K562 (cell line): Measurements from ENCODE around the gene SYNE2. TPM values are rescaled to one million over a fixed set of nuclear protein-coding genes. Genes with fewer than 3 reads are reported as not detected.

Experiments
- ATAC-seq: fragments of 200-7000 bp; cut with Tn5 transposase; 3 replicates; pipeline ENCODE4 v1.9.1; 2020; ENCODE audit warnings: moderate library complexity
- BruUV-seq: library from RNA; stranded (reverse); fragments of 400-500 nt; replicated peaks from 2 replicates; lab custom pipeline; 2021; lab: Mats Ljungman, UMichigan
- CTCF ChIA-PET: fragments of 300-600 bp; formaldehyde crosslinking; extraction: SDS; loops from one replicate; lab custom pipeline; 2021; ENCODE audit warnings: low intra/inter-chr PET ratio; lab: Yijun Ruan, JAX
- POLR2A ChIA-PET: fragments of 300-600, 350-650 bp; sonication (Branson Sonifier 250); formaldehyde crosslinking; extraction: SDS; loops from one replicate; lab custom pipeline; 2021; ENCODE audit warnings: antibody characterized with exemption, inconsistent platforms; lab: Yijun Ruan, JAX
- DNase-seq, 4 experiments: peaks; one replicate each; pipeline versions ENCODE4 v3.0.0 to v3.0.0-alpha.2; 2011 to 2018; ENCODE audit warnings: low spot score in 3 of 4, mixed read lengths in 3 of 4; ENCODE audit errors: extremely low read depth in 1 of 4
- FAIRE-seq: peaks from 2 replicates; lab custom pipeline; 2011; peaks lifted over from hg19 to GRCh38; lab: Jason Lieb, UNC
- H2AFZ ChIP-seq: 2 replicates; pipeline ENCODE4 v1.6.0; 2011; ENCODE audit warnings: low read depth, low read length, control low read depth, inconsistent platforms
- H3K27ac ChIP-seq: fragments of 200-600 bp; 3 replicates; pipeline ENCODE4 v1.8.0; 2011; ENCODE audit warnings: low read depth, mild to moderate bottlenecking, control low read depth, inconsistent platforms, low read length, moderate library complexity, mixed read lengths; ENCODE audit errors: extremely low read depth
- H3K27me3 ChIP-seq, 2 experiments: fragments of 300-600 bp in 1 of 2; 2 replicates in 1 of 2; 3 replicates in 1 of 2; pipeline versions ENCODE4 v1.6.0 to v1.8.0; 2011; ENCODE audit warnings: inconsistent platforms in 2 of 2, low read length in 2 of 2, mild to moderate bottlenecking in 1 of 2, mixed read lengths in 1 of 2, moderate library complexity in 1 of 2; ENCODE audit not compliant: control insufficient read depth in 2 of 2, insufficient read depth in 2 of 2
- H3K36me3 ChIP-seq: fragments of 300-600 bp; 3 replicates; pipeline ENCODE4 v1.8.0; 2011; ENCODE audit warnings: mild to moderate bottlenecking, low read length, inconsistent platforms; ENCODE audit not compliant: control insufficient read depth, insufficient read depth
- H3K4me1 ChIP-seq, 2 experiments: fragments of 200-600 bp in 1 of 2; replicated peaks in 1 of 2; 2 replicates in 1 of 2; 3 replicates in 1 of 2; pipeline versions ENCODE4 v1.5.1 to v1.8.0; 2011; ENCODE audit warnings: inconsistent platforms in 2 of 2, low read length in 2 of 2, mild to moderate bottlenecking in 1 of 2, mixed read lengths in 1 of 2, moderate library complexity in 1 of 2; ENCODE audit not compliant: control insufficient read depth in 2 of 2, insufficient read depth in 2 of 2
- H3K4me2 ChIP-seq: 2 replicates; pipeline ENCODE4 v1.6.1; 2011; ENCODE audit warnings: low read length, control low read depth, inconsistent platforms, mixed read lengths; ENCODE audit not compliant: insufficient read depth
- H3K4me3 ChIP-seq: fragments of 200-600 bp; sonication (generic), shearing (Covaris generic); 2 replicates; pipeline ENCODE4 v1.5.1; 2016; ENCODE audit warnings: control low read depth, inconsistent platforms
- H3K79me2 ChIP-seq: fragments of 200-600 bp; 3 replicates; pipeline ENCODE4 v1.8.0; 2011; ENCODE audit warnings: low read length, inconsistent platforms; ENCODE audit not compliant: control insufficient read depth, insufficient read depth
- H3K9ac ChIP-seq, 2 experiments: 2 replicates each; pipeline versions ENCODE4 v1.6.0 to v1.6.1; 2011; ENCODE audit warnings: low read depth in 2 of 2, low read length in 2 of 2, control low read depth in 1 of 2, inconsistent platforms in 1 of 2, mild to moderate bottlenecking in 1 of 2, mixed read lengths in 1 of 2; ENCODE audit not compliant: insufficient read depth in 1 of 2
- H3K9me1 ChIP-seq: one replicate; pipeline ENCODE4 v1.6.0; 2011; ENCODE audit warnings: inconsistent platforms, mild to moderate bottlenecking, low read length, moderate library complexity; ENCODE audit not compliant: control insufficient read depth, insufficient read depth
- H3K9me3 ChIP-seq: replicated peaks from 2 replicates; pipeline ENCODE4 v1.5.1; 2011; ENCODE audit warnings: low read depth, low read length, inconsistent platforms; ENCODE audit not compliant: control insufficient read depth, insufficient read depth
- H4K20me1 ChIP-seq: replicated peaks from 2 replicates; pipeline ENCODE4 v1.6.1; 2011; ENCODE audit warnings: low read length, inconsistent platforms, mixed read lengths; ENCODE audit not compliant: control insufficient read depth, insufficient read depth
- HINFP ChIP-seq: fragments of 450-650 bp; conservative IDR thresholded peaks from 2 replicates; pipeline ENCODE4 v1.6.1; 2016; ENCODE audit warnings: missing genetic modification characterization, low read depth, mild to moderate bottlenecking, control low read depth, missing compliant biosample characterization
- RAD21 ChIP-seq, 2 experiments: fragments of 250-450 bp in 1 of 2; fragments of 450-650 bp in 1 of 2; sonication (Bioruptor Pico) in 1 of 2; formaldehyde crosslinking in 1 of 2; IDR thresholded peaks in 1 of 2; conservative IDR thresholded peaks in 1 of 2; 2 replicates each; pipeline versions ENCODE4 v1.4.0 to v1.8.0; 2020 to 2022; ENCODE audit warnings: mild to moderate bottlenecking in 2 of 2, moderate library complexity in 1 of 2
- REST ChIP-seq, 2 experiments: fragments of 450-650 bp; formaldehyde crosslinking in 1 of 2; IDR thresholded peaks; 2 replicates each; pipeline versions ENCODE4 v1.4.0 to v1.6.1; 2014 to 2020; ENCODE audit warnings: mild to moderate bottlenecking in 2 of 2, borderline replicate concordance in 1 of 2, low read depth in 1 of 2
- SMC3 ChIP-seq: conservative IDR thresholded peaks from 2 replicates; pipeline ENCODE4 v1.6.1; 2011; ENCODE audit warnings: low read depth, low read length, improper control_type of control experiment; ENCODE audit not compliant: insufficient read depth
- ZNF174 ChIP-seq: fragments of 250-450 bp; sonication (Bioruptor Pico); IDR thresholded peaks from 2 replicates; pipeline ENCODE4 v1.4.0; 2020; ENCODE audit warnings: mild to moderate bottlenecking
- ZNF449 ChIP-seq: fragments of 250-450 bp; sonication (Bioruptor Pico); IDR thresholded peaks from 2 replicates; pipeline ENCODE4 v1.8.0; 2022; ENCODE audit warnings: moderate library complexity, mild to moderate bottlenecking, inconsistent platforms
- WGBS: fragments of 100-300 bp; shearing (Covaris generic); methylation state at CpG from one replicate; pipeline ENCODE4 v1.1.6; 2016; ENCODE audit warnings: low coverage, mixed read lengths; ENCODE audit not compliant: insufficient coverage; ENCODE audit errors: missing lambda C conversion rate; 5-methylcytosine and 5-hydroxymethylcytosine counted together
- in situ Hi-C: fragments of 300-500 bp; cut with MboI; formaldehyde crosslinking; loops from 4 replicates; pipeline ENCODE4 v1.15.0; 2018; ENCODE audit warnings: inconsistent platforms, mixed read lengths
- intact Hi-C: fragments of 100-400 bp; cut with micrococcal nuclease; formaldehyde crosslinking; loops from 2 replicates; pipeline ENCODE4 v1.14.2; 2022
- polyA plus RNA-seq, 8 experiments: library from polyadenylated mRNA; depleted of rRNA in 4 of 8; stranded (reverse) in 5 of 8; unstranded in 3 of 8; fragments of >200 nt; fragmentation: Nextera tagmentation in 2 of 8; fragmentation: Illumina TruSeq in 1 of 8; extraction: Ambion mirVana in 2 of 8; extraction: Trizol in 1 of 8; gene quantifications; 2 replicates each; pipeline versions ENCODE4 v1.2.1 to v1.2.3, GENCODE V29; 2011 to 2014; ENCODE audit warnings: inconsistent platforms in 1 of 8, missing spikeins in 1 of 8
- total RNA-seq, 7 experiments: library from RNA; depleted of rRNA in 6 of 7; stranded (reverse); fragments of >200 nt in 6 of 7; fragmentation: Illumina TruSeq in 2 of 7; extraction: Trizol in 2 of 7; gene quantifications; 2 replicates each; pipeline versions ENCODE4 v1.2.1 to v1.2.3, GENCODE V29; 2011 to 2021; ENCODE audit warnings: low replicate concordance in 1 of 7

Gene SYNE2
- total and polyA plus RNA-seq, 9 of the 15 experiments (the other 6 are each of a cell fraction or from before 2014, with no cell fraction given), result 0.06 to 0.53 (median 0.11) TPM

GRCh38 chr14:64126548-64126947 is 273.7 kb downstream of the SYNE2 start (continued):
- TF ChIP-seq HINFP (tag) (no peak), ZNF449 (CRISPR knock-in tag) (no peak)
- TF ChIP-seq, all 486 proteins: peak for 0

GRCh38 chr14:64137657-64138290 is 285.0 kb downstream of the SYNE2 start:
- no peak overlapping the region for H3K9ac ChIP-seq
- peaks cover 2 to 5% of the 10 kb centered on the region in 2 experiments; a peak in 4 of 5 replicates for H3K27me3 ChIP-seq
- peak in 2 of 4 experiments; percentile 17 to 43 for DNase-seq
- BruUV-seq, result no TSS peak
- H4K20me1 ChIP-seq, result no peaks in the 10 kb centered on the region
- ChIA-PET POLR2A (interaction anchor here (1.3 kb wide), 1 partner anchor 8 kb away, joined by 3 read pairs; no protein-coding TSS in a partner anchor), CTCF (interaction anchor here (0.9 to 1.7 kb wide), 3 partner anchors 157 to 749 kb away, joined by 3 to 9 read pairs (median 3); no protein-coding TSS in a partner anchor)
- no peak for FAIRE-seq
- no peaks in the 10 kb centered on the region for H3K4me1 ChIP-seq
- no peak overlapping the region for H3K4me3 ChIP-seq
- intact Hi-C loops (loop anchor here (2.0 kb wide), 2 partner anchors 157 to 165 kb away; partner anchors contain the start of gene ESR2), in situ Hi-C loops (no loop called here)
- H2AFZ ChIP-seq, result no peak overlapping the region
- no peaks in the 10 kb centered on the region for H3K79me2 ChIP-seq
- 3% methylated on average over 8 of the region's 9 CpGs for WGBS
- no peak overlapping the region for H3K4me2 ChIP-seq
- peak; percentile 80 for ATAC-seq
- H3K36me3 ChIP-seq, result no peaks in the 10 kb centered on the region
- H3K9me3 ChIP-seq, result no peaks in the 10 kb centered on the region
- no peaks in the 10 kb centered on the region for H3K9me1 ChIP-seq
- H3K27ac ChIP-seq, result no peak overlapping the region
- TF ChIP-seq SMC3, result 0 out of 2 replicates have a peak, but pooled peaks have one; percentile 18
- peak; percentile 46; the same call in 1 of the 2 replicates for TF ChIP-seq REST (IDR thresholded peaks at IDR 0.05; ENCODE audit: borderline replicate concordance)
- no peak for TF ChIP-seq REST (CRISPR knock-in tag; IDR thresholded peaks at IDR 0.05; ENCODE audit: low read depth)
- peak; percentile 59 to 68 for TF ChIP-seq RAD21 (CRISPR knock-in tag; conservative IDR thresholded peaks at IDR 0.05 in 1 of 2, IDR thresholded peaks at IDR 0.05 in 1 of 2)
- no peak for TF ChIP-seq ZNF174 (CRISPR knock-in tag)
